HepG2 (cell line): ENCODE results near the gene ATXN2. TPM values are rescaled to one million over a fixed set of nuclear protein-coding genes. Genes with fewer than 3 reads are reported as not detected.
"Not testable (repeated sequence)": the region's sequence is repeated elsewhere in the genome, so short reads cannot be mapped to it uniquely, and the experiment has no call there.

ENCODE experiments used
- ATAC-seq: fragments of 200-7000 bp; cut with Tn5 transposase; 3 replicates; pipeline ENCODE4 v1.9.1; 2020; ENCODE audit warnings: mild to moderate bottlenecking, moderate library complexity
- BruUV-seq: library from RNA; stranded (reverse); fragments of 400-500 nt; replicated peaks from 2 replicates; lab custom pipeline; 2021; lab: Mats Ljungman, UMichigan
- CTCF ChIA-PET: fragments of 300-600 bp; formaldehyde crosslinking; extraction: SDS; loops from one replicate; lab custom pipeline; 2021; ENCODE audit warnings: low total read pairs, inconsistent platforms, low intra/inter-chr PET ratio; lab: Yijun Ruan, JAX
- POLR2A ChIA-PET: fragments of 350-600 bp; sonication (Branson Sonifier 250); formaldehyde crosslinking; loops from one replicate; lab custom pipeline; 2020; ENCODE audit warnings: antibody characterized with exemption, inconsistent platforms; lab: Yijun Ruan, JAX
- DNase-seq: peaks from one replicate; pipeline ENCODE4 v3.0.0-alpha.2; 2015; ENCODE audit warnings: low spot score
- FAIRE-seq: peaks from 3 replicates; lab custom pipeline; 2011; peaks lifted over from hg19 to GRCh38; lab: Jason Lieb, UNC
- H2AFZ ChIP-seq: one replicate; pipeline ENCODE4 v1.6.1; 2011; ENCODE audit warnings: low read length, inconsistent platforms
- H3K27ac ChIP-seq: fragments of 300-600 bp; 3 replicates; pipeline ENCODE4 v1.8.0; 2011; ENCODE audit warnings: mixed run types, mild to moderate bottlenecking, mixed read lengths, low read length, inconsistent platforms; ENCODE audit not compliant: insufficient read depth; ENCODE audit errors: extremely low read length
- H3K27me3 ChIP-seq, 2 experiments: fragments of 200-600 bp in 1 of 2; 2 replicates in 1 of 2; 3 replicates in 1 of 2; pipeline versions ENCODE4 v1.6.0 to v1.8.0; 2011; ENCODE audit warnings: low read length in 2 of 2, mild to moderate bottlenecking in 2 of 2, moderate library complexity in 2 of 2, inconsistent platforms in 1 of 2; ENCODE audit not compliant: insufficient read depth in 2 of 2, control insufficient read depth in 1 of 2
- H3K36me3 ChIP-seq, 2 experiments: fragments of 200-600 bp in 1 of 2; replicated peaks in 1 of 2; 2 replicates in 1 of 2; 3 replicates in 1 of 2; pipeline versions ENCODE4 v1.5.1 to v1.8.0; 2011; ENCODE audit warnings: low read length in 2 of 2, inconsistent platforms in 1 of 2; ENCODE audit not compliant: insufficient read depth in 2 of 2, control insufficient read depth in 1 of 2
- H3K4me1 ChIP-seq: 2 replicates; pipeline ENCODE4 v1.5.1; 2012; ENCODE audit warnings: low read length, inconsistent platforms; ENCODE audit not compliant: insufficient read depth
- H3K4me2 ChIP-seq: 2 replicates; pipeline ENCODE4 v1.6.0; 2011; ENCODE audit warnings: low read depth, low read length, inconsistent platforms
- H3K4me3 ChIP-seq, 3 experiments: fragments of 200-600 bp in 1 of 3; sonication (generic), shearing (Covaris generic) in 1 of 3; replicated peaks in 1 of 3; 2 replicates each; pipeline ENCODE4 v1.5.1; 2011 to 2016; ENCODE audit warnings: low read length in 3 of 3, inconsistent platforms in 2 of 3, low read depth in 2 of 3, mild to moderate bottlenecking in 2 of 3, control low read depth in 1 of 3, mixed read lengths in 1 of 3; ENCODE audit not compliant: insufficient read depth in 1 of 3
- H3K79me2 ChIP-seq: one replicate; pipeline ENCODE4 v1.6.1; 2011; ENCODE audit warnings: low read length, inconsistent platforms; ENCODE audit not compliant: insufficient read depth
- H3K9ac ChIP-seq: 2 replicates; pipeline ENCODE4 v1.6.0; 2011; ENCODE audit warnings: mild to moderate bottlenecking, low read depth, low read length, inconsistent platforms; ENCODE audit not compliant: insufficient read depth
- H3K9me3 ChIP-seq: 2 replicates; pipeline ENCODE4 v1.5.1; 2012; ENCODE audit warnings: mild to moderate bottlenecking, low read length
- H4K20me1 ChIP-seq: 2 replicates; pipeline ENCODE4 v1.6.0; 2011; ENCODE audit warnings: inconsistent platforms, mild to moderate bottlenecking, low read length, moderate library complexity; ENCODE audit not compliant: insufficient read depth
- ARID4A ChIP-seq: sonication (generic); formaldehyde crosslinking; IDR thresholded peaks from 2 replicates; pipeline ENCODE4 v1.5.0; 2020; ENCODE audit warnings: mild to moderate bottlenecking, missing genetic modification reagents, borderline replicate concordance
- WGBS: methylation state at CpG from one replicate; pipeline ENCODE4 v1.1.6; 2017; ENCODE audit warnings: low lambda C conversion rate; 5-methylcytosine and 5-hydroxymethylcytosine counted together
- in situ Hi-C: cut with HindIII; loops from 2 replicates; pipeline ENCODE4 v1.10.0; 2017; ENCODE audit warnings: low pct_unique_long_range_greater_than_20kb; ENCODE audit not compliant: extremely low pct_ligation_motif_present
- intact Hi-C: fragments of 100-400 bp; cut with micrococcal nuclease; formaldehyde crosslinking; loops from one replicate; pipeline ENCODE4 v1.10.0; 2022; ENCODE audit not compliant: unreplicated experiment
- polyA plus RNA-seq, 8 experiments: library from polyadenylated mRNA; depleted of rRNA in 3 of 8; stranded (reverse) in 7 of 8; unstranded in 1 of 8; fragments of >200 nt; fragmentation: Illumina TruSeq in 4 of 8; extraction: Trizol in 4 of 8; gene quantifications; 2 replicates each; pipeline versions ENCODE4 v1.2.1 to v1.2.3, GENCODE V29; 2011 to 2016; ENCODE audit warnings: low read depth in 4 of 8, missing spikeins in 1 of 8, mixed read lengths in 1 of 8; ENCODE audit not compliant: insufficient read depth in 1 of 8
- total RNA-seq, 5 experiments: library from RNA; depleted of rRNA; stranded (reverse); fragments of >200 nt; fragmentation: Illumina TruSeq; extraction: Trizol; gene quantifications; 2 replicates each; pipeline ENCODE4 v1.2.3, GENCODE V29; 2016; ENCODE audit warnings: low read depth in 1 of 5

Gene ATXN2
- total and polyA plus RNA-seq, 2 of the 13 experiments (the other 11 are each of a cell fraction or from before 2014, with no cell fraction given) = 18.1 to 27.1 TPM

- TF ChIP-seq ARID4A (CRISPR knock-in tag) = no peak
These were observed 42.4 kb downstream of the ATXN2 start (continued) for GRCh38 chr12:111556676-111557075.

- POLR2A ChIA-PET, H3K4me1 ChIP-seq, H3K9me3 ChIP-seq, H3K27me3 ChIP-seq, H3K27ac ChIP-seq, intact Hi-C loops, BruUV-seq, ATAC-seq, H2AFZ ChIP-seq, H3K4me3 ChIP-seq, H3K4me2 ChIP-seq, CTCF ChIA-PET, H3K9ac ChIP-seq, DNase-seq, in situ Hi-C loops, FAIRE-seq: not testable (repeated sequence)
- peaks cover 19% of the 10 kb centered on the region for H4K20me1 ChIP-seq
- whole genome bisulfite sequencing = 99% methylated on average over 3 of the region's 3 CpGs
- H3K36me3 ChIP-seq = peaks cover 2 to 19% of the 10 kb centered on the region in 2 experiments; a peak in 3 of 5 replicates
- peaks cover 55% of the 10 kb centered on the region for H3K79me2 ChIP-seq
These were observed 43.8 kb downstream of the ATXN2 start for GRCh38 chr12:111555313-111555712.
